Fibroblast of upper back skin (primary cell): ENCODE data around the gene NFIA.

Experiments used
- DNase-seq: peaks from one replicate; pipeline ENCODE4 v3.0.0-alpha.2; 2013

NFIA gene

DNA sequence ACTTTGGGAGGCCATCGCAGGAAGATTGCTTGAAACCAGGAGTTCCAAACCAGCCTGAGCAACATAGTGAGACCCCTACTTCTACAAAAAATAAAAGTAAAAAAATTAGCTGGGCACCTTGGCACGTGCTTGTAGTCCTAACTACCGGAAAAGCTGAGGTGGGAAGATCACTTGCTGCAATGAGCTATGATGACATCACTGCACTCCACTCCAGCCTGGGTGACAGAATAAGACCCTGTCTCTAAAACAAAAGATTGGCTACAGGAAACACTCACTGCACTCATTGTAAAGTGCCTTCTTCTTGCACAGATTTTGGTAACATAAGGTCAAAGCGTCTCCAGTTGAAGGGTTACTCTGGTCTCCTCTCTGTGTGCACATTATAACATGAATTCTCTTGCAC lies 336.8 kb downstream of the NFIA start:
- DNase-seq = no peak

DNA sequence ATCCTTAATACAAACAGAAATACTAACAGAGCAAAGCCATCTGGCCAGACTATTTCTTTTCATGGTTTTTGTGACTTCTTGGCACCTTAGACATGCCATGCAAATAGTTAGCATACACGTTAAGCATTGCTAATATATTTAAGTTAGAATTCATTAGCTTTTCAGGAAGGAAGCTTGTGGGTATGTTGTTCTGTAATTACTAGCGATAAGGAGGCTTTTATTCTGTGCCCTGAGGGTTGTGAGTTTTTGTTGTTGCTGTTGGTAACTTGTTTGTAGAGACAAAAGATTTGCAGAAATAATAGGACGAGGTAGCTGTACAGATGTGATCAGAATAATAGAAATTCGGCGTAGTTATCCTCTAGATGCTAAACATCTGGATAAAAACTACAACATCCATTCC lies 337.3 kb downstream of the NFIA start:
- no peak for DNase-seq

DNA sequence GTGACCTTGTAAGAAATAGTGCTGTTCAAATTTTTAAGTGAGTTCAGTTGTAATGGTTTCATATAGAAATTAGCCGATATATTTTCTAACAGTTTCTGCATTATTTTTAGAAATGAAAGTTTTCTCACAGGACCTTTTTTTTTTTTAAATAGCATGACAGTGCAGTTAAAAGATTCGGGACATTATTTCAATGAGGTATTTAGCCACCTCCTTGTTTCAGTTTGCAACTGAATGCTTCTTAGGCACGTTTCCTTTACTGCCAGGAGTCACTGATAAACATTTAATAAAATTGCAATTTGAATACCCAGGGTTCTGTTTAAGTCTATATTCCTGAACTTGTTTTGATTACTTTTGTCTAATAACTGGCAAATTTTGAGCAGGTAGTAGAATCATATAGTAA lies 337.9 kb downstream of the NFIA start:
- no peak for DNase-seq

DNA sequence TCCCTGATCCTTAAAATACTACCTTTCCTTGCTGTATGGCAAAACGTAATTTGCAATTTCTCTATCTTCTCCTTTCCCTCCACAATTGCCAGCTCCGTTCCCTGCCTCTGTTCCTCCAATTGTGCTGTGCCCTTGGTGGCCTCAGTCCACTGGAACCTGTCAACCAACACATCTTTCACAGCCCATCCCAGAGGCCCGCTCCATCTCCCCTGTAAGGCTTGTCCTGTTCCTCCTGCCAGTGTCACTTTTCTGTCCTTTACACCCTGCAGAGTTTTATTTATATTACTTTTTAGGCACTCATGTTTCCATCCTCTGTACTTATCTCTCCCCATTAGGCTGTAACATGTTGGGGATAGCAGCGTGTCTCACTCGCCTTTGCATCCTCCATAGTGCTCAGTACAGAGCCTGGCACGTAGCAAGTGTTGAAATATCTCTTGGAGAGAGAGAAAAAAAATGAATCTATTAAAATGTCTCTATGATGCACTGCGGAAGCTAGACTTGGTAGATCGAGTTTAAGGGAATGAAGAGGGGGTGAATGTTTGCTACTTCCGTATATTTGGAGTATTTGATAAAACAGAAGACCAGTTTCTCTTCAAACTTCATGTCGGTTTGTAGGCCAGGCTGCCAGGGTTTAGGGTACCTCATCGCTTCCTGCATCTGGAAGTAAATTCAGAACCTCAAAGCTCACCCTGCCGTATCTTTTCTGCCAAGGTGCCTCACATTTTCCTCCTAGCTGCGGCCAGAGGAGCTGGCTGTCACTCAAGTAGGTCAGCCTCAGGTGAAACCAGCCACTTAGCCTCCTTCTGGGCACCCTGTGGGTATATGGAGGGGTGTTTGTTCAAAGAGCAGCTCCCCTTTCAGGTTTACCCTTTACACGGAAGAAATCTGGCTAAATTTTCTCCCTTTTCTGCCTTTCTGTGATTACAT lies 338.8 kb downstream of the NFIA start:
- DNase-seq = no peak

DNA sequence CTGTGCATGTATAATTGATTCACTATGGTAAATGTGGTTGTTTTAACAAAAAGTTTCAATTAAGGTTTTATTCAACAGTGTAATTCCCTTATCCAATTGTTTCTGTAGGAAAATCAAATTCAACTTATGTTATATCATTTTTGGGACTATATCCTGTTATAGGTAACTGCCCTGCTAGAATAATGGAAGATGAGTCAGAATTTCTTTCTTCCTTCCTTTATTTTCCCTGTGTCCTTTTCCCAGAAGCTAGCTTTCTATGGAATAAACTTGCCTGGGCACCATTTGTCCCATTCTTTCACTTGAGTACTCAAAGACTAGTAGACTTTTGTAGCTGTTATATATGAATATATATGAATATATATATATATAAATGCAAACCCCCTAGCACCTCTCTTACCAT lies 341.3 kb downstream of the NFIA start:
- no peak for DNase-seq

DNA sequence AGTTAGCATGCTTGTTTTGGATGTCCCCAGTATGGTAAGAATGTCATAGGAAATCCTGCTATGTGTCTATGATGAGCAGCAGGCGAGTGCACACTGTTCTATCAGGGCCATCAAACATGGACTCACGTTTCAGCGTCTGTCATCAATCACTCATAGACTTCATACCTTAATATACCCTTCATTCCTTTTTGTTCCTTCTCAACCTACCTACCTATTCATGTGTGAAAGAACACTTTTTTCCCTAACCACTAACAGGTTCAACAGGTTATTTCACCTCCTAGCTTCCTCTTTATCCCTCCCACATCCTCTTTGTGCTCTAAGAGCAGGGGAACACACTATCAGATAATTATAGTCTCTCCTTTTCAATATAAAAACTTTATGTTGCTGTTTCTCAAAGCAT lies 342.0 kb downstream of the NFIA start:
- no peak for DNase-seq

DNA sequence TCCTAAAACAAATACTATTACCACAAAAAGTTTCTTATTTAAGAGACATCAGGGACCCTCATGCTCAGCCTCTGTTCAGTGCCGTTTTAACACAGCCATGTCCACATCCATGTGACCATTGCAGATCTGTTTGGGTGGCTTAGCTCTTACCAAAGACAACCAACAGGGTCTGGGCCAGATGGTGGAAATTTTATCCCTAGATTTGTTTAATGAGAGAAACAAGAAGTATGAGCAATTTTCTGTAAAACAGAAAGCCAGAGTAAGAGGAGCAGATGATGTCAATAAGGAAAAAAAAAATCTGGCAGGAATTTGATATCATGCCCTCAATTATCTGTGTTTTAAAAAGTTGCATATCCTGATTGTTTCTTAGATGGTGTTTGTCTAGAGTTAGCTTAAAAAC lies 342.7 kb downstream of the NFIA start:
- DNase-seq = no peak

DNA sequence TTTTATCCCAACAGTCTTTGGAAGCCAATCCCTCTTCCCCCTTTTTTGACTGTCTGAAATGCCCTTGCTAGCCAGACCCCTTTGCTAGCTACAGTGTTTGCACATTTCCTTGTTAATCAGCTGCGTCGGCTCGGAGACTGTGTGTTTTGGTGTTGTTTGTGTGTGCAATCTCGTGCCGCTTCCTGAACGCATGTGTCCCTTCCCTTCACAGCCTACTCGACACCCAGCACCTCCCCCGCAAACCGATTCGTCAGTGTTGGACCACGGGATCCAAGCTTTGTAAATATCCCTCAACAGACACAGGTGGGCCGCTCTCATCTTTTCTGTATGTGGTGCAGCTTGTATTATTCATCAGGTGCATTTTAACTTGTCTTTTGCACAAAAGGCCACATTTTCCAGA lies 343.9 kb downstream of the NFIA start:
- DNase-seq = no peak

DNA sequence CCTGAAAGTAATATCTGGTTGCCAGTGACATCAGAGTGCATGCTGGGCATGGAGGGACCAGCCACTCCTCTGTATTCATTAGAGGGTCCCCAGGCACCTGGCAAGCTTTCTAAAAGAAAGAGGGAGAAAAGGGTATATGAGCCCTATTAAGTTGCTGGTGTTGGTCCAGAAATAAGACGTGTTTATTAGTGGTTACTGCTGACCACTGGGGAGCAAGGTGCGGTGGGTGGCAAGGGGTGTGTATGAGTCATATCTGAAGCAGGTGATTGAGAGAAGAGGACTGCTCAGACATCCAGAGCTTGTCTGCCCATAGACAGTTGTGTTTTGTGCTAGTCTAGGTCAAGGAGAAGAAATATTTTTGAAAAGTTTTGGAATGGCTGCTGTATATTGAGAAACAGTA lies 344.5 kb downstream of the NFIA start:
- no peak for DNase-seq

DNA sequence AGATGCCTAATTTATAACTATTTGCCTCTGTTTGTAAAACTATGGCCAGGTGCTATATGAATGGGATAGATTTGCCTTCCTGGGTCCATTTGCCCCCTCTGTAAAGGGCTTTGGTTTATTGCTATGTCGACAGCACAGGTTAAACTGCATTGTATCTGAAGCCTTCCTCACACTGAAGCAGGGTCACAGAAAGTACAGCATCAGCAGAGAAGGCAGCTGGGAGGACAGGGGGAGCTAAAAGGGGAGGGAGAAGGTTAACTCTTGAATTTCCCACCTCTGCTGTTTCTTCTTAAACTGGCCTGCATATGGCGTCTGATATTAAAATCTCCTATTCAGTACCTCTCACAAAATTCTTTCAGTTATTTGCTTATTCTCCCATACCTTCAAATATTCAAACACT lies 345.1 kb downstream of the NFIA start:
- no peak for DNase-seq

DNA sequence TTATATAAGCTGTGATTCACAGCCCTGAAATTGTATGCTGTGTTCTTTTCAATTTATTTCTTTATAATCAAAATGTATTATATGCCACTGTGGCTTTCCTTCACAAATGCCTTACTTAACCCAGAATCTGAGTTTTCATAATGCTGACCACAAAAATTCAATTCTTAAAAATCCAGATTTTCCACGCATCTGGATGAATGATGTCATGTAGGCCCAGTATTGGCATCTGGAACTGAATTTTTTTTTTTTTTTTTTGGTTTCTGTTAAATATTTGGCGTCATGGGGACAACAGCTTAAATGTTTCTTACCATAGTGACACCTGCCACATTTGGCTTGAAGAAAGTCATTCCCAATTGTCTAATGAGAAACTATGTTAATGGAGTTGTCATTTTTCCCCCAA lies 345.8 kb downstream of the NFIA start:
- DNase-seq = peak; percentile 52

DNA sequence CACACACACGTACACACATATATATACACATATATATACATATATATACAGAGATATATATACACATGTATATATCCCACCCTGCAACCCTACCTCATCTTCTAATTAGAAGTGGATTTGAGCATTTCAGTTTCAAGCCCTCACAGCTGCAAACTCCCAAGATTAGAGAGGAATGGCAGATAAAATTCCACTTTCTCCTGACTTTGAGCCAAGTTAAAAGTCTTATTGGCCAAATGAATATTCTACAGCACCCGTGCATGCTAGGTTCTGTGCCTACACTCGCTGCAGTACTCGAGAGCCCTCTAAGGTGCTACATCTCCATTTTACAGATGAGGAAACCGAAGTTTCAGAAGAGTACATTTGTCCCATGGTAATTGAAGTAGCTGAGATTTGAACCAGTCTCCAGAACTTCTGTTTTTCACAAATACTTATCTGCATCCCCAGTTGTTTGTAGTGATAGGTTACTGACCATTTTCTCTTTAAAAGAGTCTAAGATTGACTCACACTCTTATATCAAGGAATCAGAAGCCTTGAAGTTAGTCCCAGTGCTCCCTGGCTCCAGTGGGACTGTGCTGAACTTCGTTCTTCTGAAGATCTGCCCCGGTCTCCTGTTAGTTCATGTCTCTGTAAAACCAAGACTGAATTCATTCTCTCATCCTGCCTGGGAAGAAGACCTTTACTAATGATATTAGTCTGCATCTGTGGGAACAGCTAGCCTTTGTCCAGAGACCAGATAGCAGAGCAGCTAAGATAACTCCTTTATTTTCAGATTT lies 350.4 kb downstream of the NFIA start:
- DNase-seq = no peak

DNA sequence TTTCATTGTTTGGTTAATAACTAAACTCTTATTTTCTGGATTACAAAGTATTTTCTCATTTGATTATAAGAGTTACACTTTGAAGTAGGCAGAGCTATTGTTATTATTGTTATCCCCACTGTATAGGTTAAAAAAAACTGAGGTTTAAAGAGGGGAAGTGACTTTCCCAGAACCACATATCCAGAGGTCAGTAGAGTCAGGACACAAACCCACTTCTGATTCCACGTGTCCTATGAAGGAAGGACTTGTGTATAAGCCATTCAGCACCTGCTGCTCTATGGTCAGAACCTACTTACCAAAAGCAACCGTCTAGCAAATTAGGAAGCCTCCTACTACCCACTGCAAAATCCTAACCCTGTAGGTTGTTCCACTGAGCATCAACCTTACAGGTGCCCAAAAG lies 351.3 kb downstream of the NFIA start:
- DNase-seq = no peak

DNA sequence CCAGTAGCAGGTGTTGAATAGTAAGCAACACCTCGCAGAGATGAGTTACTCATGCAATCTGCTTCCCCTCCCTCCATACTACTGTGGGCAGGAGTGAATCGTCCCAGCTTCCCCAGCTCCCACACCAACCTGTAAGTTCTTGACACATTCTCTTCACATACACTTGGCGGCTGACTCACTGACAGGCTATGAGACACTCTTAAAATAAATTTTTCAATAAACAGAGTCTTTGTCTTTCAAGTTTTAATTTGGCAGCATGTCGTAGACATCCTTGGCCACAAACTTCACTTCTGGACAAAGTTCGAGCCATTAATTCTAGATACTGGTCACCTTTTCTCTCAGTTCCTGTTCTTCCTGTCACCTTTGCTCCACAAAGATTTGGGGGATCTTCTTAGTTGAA lies 351.9 kb downstream of the NFIA start:
- no peak for DNase-seq

DNA sequence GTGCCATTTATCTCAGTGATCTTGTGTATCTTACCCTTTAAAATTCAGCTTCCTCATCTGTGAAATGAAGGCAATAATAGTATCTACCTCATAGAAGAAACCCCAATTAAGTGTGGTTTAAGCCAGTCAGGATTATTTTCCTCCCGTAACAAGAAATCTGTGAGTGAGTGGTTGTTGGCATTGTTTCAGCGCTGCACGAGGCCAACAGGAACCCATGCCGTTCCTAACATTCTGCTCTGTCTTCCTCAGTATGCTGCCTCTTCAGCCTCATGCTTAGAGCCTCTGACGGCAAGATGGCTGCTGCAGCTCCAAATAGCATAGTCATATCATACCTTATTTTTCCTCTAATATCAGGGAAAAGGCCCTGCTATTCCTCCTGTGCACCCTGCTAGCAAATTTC lies 352.9 kb downstream of the NFIA start:
- no peak for DNase-seq

DNA sequence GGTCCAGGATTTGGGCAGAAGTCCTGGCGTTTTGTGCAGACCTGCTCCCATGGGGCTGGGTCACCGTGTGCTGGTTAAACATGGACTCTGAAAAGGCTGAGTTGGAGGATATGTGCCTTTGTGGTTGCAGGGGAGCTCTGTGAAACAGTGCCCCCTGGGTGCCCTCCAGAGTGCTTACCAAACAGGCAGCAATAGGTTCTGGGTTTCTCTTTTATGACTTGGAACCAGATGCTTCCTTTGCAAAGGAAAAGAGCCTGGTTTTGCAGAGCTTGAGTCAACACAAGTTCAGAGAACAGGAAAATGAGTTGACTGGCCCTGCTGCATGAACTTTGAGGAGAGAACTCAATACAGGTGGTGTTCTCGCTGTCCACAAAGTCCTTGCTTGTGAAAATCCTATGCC lies 353.7 kb downstream of the NFIA start:
- DNase-seq = no peak

DNA sequence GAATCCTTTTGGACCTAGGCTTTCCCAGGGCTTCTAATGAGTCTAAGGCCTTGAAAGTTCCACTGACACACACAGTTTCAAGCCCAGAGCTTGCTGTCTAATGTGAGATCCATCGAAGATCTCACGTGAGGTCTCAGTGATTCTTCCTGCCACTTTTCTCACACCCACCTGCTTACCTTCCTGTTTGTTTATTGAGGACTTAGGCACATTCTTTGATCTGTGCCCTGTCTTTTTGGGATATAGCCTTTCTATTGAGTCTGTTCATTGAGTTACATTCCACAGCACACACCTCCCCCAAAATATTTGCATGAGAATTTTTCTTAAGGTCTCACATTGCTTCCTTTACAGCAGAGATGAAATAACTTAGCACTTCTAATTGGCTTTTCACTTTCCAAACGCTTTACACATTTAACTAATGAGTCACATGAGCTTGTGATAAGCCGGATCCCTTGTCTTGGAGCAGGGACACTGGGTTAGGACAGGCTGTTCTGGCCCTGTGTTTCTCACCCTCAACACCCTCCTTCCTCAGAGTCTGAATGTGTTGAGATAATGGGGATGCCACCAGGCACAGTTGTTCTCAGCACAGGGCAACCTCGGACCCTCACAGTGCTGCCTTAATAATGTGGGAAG lies 354.2 kb downstream of the NFIA start:
- DNase-seq = no peak

DNA sequence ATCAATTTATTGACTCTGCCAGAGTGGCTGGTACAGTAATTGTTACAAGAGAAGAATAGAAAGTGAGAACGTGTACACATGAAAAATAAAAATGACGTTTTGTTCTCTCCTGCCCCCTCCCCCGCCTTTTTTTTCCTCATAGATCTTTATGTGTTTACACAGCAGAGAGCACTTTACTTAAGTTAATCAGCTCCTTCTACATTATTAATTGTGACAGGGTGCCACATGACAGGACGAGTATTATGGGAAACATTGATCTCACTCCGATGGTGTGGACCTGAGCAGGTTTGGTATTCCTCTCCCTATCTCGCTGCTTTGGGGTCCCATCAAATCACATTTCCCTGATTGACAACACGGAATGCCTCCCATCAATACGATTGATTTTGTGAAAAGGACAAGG lies 356.9 kb downstream of the NFIA start:
- DNase-seq = no peak

DNA sequence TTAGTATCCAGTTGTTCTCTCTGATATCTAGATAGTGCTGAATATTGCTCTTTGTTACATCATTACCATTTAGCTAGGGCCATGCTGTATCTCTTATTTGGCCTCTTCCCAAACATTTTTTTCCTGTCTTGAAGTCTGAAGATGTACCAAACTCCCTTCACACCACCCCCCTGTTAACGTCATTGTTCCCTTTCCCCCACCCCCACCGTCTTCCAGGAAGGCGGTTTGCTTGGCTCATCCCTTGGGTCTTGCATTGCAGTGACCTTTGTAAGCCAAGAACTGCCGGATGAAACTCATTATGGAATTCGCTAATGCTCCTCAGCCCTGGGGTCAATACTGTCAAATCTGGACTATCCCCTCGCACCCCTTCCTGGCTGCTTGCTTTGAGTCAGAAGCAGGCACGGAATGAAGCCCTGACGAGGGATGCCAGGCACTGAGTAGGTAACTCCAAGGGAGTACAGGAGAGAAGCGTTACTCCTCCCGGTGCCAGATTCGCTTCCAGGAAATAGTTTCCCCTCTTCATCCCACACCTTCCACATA lies 359.4 kb downstream of the NFIA start:
- DNase-seq = peak; percentile 86

DNA sequence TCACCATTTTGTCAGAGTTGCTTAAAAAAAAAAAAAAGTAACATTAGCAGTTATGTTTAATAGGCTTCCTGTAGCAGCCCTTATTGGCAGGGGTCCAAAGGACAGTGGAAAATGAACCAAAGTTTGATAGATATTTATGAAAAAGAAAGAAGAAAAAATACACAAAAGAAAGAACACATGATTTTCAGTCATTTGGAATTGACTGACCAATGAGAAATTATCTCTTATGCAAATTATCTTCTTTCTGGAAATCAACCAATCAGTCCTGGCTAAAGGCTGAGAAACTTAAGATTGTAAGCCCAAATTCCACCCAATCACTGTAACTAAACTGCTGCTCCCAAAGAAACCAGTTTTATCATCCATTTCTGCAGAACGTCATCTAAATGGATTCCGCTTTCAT lies 360.2 kb downstream of the NFIA start:
- DNase-seq = no peak

DNA sequence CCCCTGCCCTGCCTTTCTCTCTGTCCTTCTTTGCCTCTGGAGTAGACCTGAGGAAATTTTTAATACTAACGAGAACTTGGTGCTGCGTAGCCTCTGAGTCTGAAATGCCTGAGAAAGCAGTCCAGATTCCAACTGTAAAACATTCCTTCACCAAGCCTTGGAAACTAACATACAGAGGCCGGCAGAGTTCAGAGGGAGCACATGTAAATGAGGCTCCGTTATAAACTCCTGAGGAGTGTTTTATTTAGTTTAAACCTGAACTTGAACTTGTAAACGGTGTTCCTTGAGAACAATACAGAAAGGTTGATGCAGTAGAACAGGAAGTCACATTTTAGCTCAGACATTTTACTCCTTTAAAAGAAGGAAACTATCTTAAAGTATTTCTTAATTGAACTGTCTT lies 361.9 kb downstream of the NFIA start:
- DNase-seq = no peak

DNA sequence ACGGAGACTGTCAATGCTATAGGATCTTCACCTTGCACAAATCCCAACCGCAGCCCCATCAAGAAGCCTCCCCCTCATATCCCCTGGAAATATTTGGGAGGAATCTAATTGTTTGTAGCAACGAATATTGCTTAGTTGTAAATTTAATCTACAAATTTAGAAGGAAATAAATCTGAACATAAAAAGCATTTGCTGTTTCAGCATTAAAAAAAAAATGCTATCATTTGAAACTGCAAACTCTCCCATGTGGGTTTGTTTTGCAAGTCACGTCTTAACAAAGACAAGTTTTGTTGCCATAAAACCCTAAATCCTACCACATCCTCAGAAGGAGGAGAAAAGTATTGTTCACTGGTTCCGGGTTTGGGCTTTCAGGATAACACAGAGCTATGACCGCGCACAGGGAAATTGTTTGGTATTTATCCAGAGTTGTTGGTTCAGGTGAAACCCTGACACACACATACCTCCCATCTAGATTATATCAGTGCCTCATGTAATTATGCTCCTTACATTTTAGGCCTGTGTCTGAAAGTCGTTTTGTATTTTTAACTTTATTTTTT lies 363.0 kb downstream of the NFIA start:
- no peak for DNase-seq

DNA sequence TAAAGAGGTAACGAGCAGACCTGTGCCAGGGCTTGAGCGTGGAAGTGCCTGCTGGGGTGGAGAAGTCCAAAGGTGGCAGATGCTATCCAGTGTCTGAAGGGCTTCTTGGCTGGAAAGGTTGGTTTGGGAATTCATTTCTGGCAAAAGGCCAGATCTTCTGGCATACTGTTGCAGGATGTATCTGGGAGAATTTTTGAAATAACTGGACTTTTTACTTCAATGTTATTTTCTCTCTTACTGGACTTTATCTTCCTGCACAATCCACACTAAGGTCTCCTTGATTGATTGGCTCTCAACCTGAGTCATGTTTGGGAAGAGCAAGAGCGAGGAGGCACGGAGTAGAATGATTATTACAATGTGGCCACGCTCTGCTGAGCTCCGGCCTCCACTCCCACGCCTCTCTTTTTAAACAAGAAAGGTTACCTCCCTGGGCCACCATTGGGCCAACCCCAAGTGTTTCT lies 364.2 kb downstream of the NFIA start:
- peak; percentile 44 for DNase-seq
